WTC11 (cell line): ENCODE results near the gene LYST. TPM values are rescaled to one million over a fixed set of nuclear protein-coding genes. Genes with fewer than 3 reads are reported as not detected.

Experiments used
- ATAC-seq: fragments of 200-7000 bp; cut with Tn5 transposase; 2 replicates; pipeline ENCODE4 v1.10.0; 2021; ENCODE audit warnings: mild to moderate bottlenecking, moderate library complexity
- CTCF ChIA-PET: fragments of 300-600 bp; sonication (Branson Sonifier 250); formaldehyde crosslinking; loops from one replicate; lab custom pipeline; 2021; ENCODE audit warnings: antibody characterized with exemption; lab: Charles Lee
- POLR2A ChIA-PET: fragments of 350-600 bp; sonication (Branson Sonifier 250); formaldehyde crosslinking; loops from one replicate; lab custom pipeline; 2021; ENCODE audit warnings: antibody characterized with exemption; lab: Charles Lee
- DNase-seq: peaks from one replicate; pipeline ENCODE4 v3.0.0; 2021; ENCODE audit warnings: low spot score
- H3K27ac Mint-ChIP-seq: 2 replicates; pipeline ENCODE4 v1.8.0; 2021; ENCODE audit warnings: mixed read lengths
- H3K27me3 Mint-ChIP-seq: 2 replicates; pipeline ENCODE4 v1.8.0; 2021; ENCODE audit warnings: low read depth, mild to moderate bottlenecking, moderate library complexity, mixed read lengths
- H3K36me3 Mint-ChIP-seq: 2 replicates; pipeline ENCODE4 v1.8.0; 2021; ENCODE audit warnings: mixed read lengths
- H3K4me1 Mint-ChIP-seq: 2 replicates; pipeline ENCODE4 v1.8.0; 2022; ENCODE audit warnings: mixed read lengths
- H3K4me3 Mint-ChIP-seq: 2 replicates; pipeline ENCODE4 v1.8.0; 2021; ENCODE audit warnings: mild to moderate bottlenecking, moderate library complexity, mixed read lengths
- H3K9me3 Mint-ChIP-seq: 2 replicates; pipeline ENCODE4 v1.8.0; 2021; ENCODE audit warnings: mixed read lengths
- AR ChIP-seq: fragments of 250-450 bp; sonication (Bioruptor Pico); IDR thresholded peaks from 2 replicates; pipeline ENCODE4 v1.9.0; 2021; ENCODE audit warnings: mild to moderate bottlenecking
- ARID4B ChIP-seq: sonication (generic); formaldehyde crosslinking; IDR thresholded peaks from 2 replicates; pipeline ENCODE4 v1.8.0; 2023; ENCODE audit warnings: missing genetic modification reagents, mild to moderate bottlenecking, borderline replicate concordance
- ATF2 ChIP-seq: sonication (generic); formaldehyde crosslinking; IDR thresholded peaks from 2 replicates; pipeline ENCODE4 v1.8.1; 2022; ENCODE audit warnings: low read depth, missing genetic modification reagents, borderline replicate concordance
- ETV6 ChIP-seq: sonication (generic); formaldehyde crosslinking; IDR thresholded peaks from 2 replicates; pipeline ENCODE4 v1.8.1; 2022; ENCODE audit warnings: mild to moderate bottlenecking, missing genetic modification reagents
- FOXK1 ChIP-seq: sonication (generic); formaldehyde crosslinking; IDR thresholded peaks from 2 replicates; pipeline ENCODE4 v1.8.0; 2022; ENCODE audit warnings: mild to moderate bottlenecking, moderate library complexity, missing genetic modification reagents
- GABPB1 ChIP-seq: sonication (generic); formaldehyde crosslinking; IDR thresholded peaks from 2 replicates; pipeline ENCODE4 v1.8.1; 2023; ENCODE audit warnings: mild to moderate bottlenecking, missing genetic modification reagents
- GTF2I ChIP-seq: fragments of 250-450 bp; sonication (Bioruptor Pico); conservative IDR thresholded peaks from 2 replicates; pipeline ENCODE4 v1.4.0; 2021; ENCODE audit warnings: mild to moderate bottlenecking
- MAX ChIP-seq: sonication (generic); formaldehyde crosslinking; IDR thresholded peaks from 2 replicates; pipeline ENCODE4 v1.8.0; 2022; ENCODE audit warnings: mild to moderate bottlenecking, missing genetic modification reagents
- SOX15 ChIP-seq: fragments of 250-450 bp; sonication (Bioruptor Pico); IDR thresholded peaks from 2 replicates; pipeline ENCODE4 v1.9.0; 2021; ENCODE audit warnings: mild to moderate bottlenecking
- STAT6 ChIP-seq: sonication (generic); formaldehyde crosslinking; conservative IDR thresholded peaks from 2 replicates; pipeline ENCODE4 v1.8.1; 2023; ENCODE audit warnings: mild to moderate bottlenecking, low read depth, missing genetic modification reagents, moderate library complexity
- TCF7 ChIP-seq: sonication (generic); formaldehyde crosslinking; IDR thresholded peaks from 2 replicates; pipeline ENCODE4 v1.8.0; 2022; ENCODE audit warnings: mild to moderate bottlenecking, low read depth, missing genetic modification reagents, moderate library complexity
- USF1 ChIP-seq: sonication (generic); formaldehyde crosslinking; IDR thresholded peaks from 2 replicates; pipeline ENCODE4 v1.8.0; 2022; ENCODE audit warnings: mild to moderate bottlenecking, missing genetic modification reagents
- ZNF138 ChIP-seq: sonication (generic); formaldehyde crosslinking; conservative IDR thresholded peaks from 2 replicates; pipeline ENCODE4 v1.8.1; 2022; ENCODE audit warnings: mild to moderate bottlenecking, moderate library complexity, missing genetic modification reagents
- ZNF263 ChIP-seq: sonication (generic); formaldehyde crosslinking; IDR thresholded peaks from 2 replicates; pipeline ENCODE4 v1.8.1; 2022; ENCODE audit warnings: low read depth, mild to moderate bottlenecking, moderate library complexity, missing genetic modification reagents
- ZNF416 ChIP-seq: fragments of 250-450 bp; sonication (Bioruptor Pico); IDR thresholded peaks from 2 replicates; pipeline ENCODE4 v1.9.0; 2021; ENCODE audit warnings: mild to moderate bottlenecking, inconsistent platforms
- ZNF425 ChIP-seq: fragments of 250-450 bp; sonication (Bioruptor Pico); conservative IDR thresholded peaks from 2 replicates; pipeline ENCODE4 v1.9.0; 2021; ENCODE audit warnings: mild to moderate bottlenecking
- total RNA-seq: library from RNA; stranded (reverse); gene quantifications from 3 replicates; pipeline ENCODE4 v1.2.3, GENCODE V29; 2021

LYST gene
- total RNA-seq, 1 experiment from 2014 or later = 0.59 TPM

GRCh38 chr1:235883261-235883927 is 16.7 kb upstream of the LYST start:
- CTCF ChIA-PET = interaction anchor here (1.1 to 1.9 kb wide), 3 partner anchors 88 to 282 kb away, joined by 3 to 10 read pairs (median 4); no protein-coding TSS in a partner anchor
- H3K9me3 Mint-ChIP-seq = no peaks in the 10 kb centered on the region
- no peak overlapping the region for H3K4me3 Mint-ChIP-seq
- H3K27ac Mint-ChIP-seq = no peak overlapping the region
- TF ChIP-seq ETV6 (CRISPR knock-in tag) = no peak
- no peak for TF ChIP-seq STAT6 (CRISPR knock-in tag)
- TF ChIP-seq SOX15 (CRISPR knock-in tag) = no peak
- no peak for TF ChIP-seq ZNF263 (CRISPR knock-in tag)
- no peak for TF ChIP-seq MAX
- TF ChIP-seq ZNF138 (CRISPR knock-in tag) = no peak
- no peak for TF ChIP-seq TCF7 (CRISPR knock-in tag)
- no peak for TF ChIP-seq ATF2 (CRISPR knock-in tag)
- no peak for TF ChIP-seq ZNF425 (CRISPR knock-in tag)
- no peak for TF ChIP-seq GTF2I
- TF ChIP-seq GABPB1 (CRISPR knock-in tag) = no peak
- TF ChIP-seq AR = no peak
- no peak for DNase-seq
- POLR2A ChIA-PET = no interaction called here
- no peaks in the 10 kb centered on the region for H3K4me1 Mint-ChIP-seq
- no peaks in the 10 kb centered on the region for H3K36me3 Mint-ChIP-seq
- ATAC-seq = no peak
- 0 out of 2 replicates have a peak, but pooled peaks cover 3% of the 10 kb centered on the region for H3K27me3 Mint-ChIP-seq

- ChIA-PET CTCF (interaction anchor here (1.5 to 1.9 kb wide), 2 partner anchors 89 to 281 kb away, joined by 3 to 10 read pairs; no protein-coding TSS in a partner anchor), POLR2A (no interaction called here)
- no peaks in the 10 kb centered on the region for H3K4me1 Mint-ChIP-seq
- H3K27ac Mint-ChIP-seq = no peak overlapping the region
- H3K27me3 Mint-ChIP-seq = 0 out of 2 replicates have a peak, but pooled peaks cover 3% of the 10 kb centered on the region
- H3K9me3 Mint-ChIP-seq = no peaks in the 10 kb centered on the region
- no peak for DNase-seq
- ATAC-seq = no peak
- H3K4me3 Mint-ChIP-seq = no peak overlapping the region
- no peaks in the 10 kb centered on the region for H3K36me3 Mint-ChIP-seq
- TF ChIP-seq SOX15 (CRISPR knock-in tag) = no peak
- no peak for TF ChIP-seq ZNF416 (CRISPR knock-in tag)
- TF ChIP-seq USF1 (CRISPR knock-in tag) = no peak
- TF ChIP-seq ARID4B (CRISPR knock-in tag) = no peak
- TF ChIP-seq FOXK1 (CRISPR knock-in tag) = no peak
- TF ChIP-seq AR = no peak
These were observed 16.1 kb upstream of the LYST start for GRCh38 chr1:235882816-235883215.
